ENCODE measurements around the gene DLG2. TPM values are rescaled to one million over a fixed set of nuclear protein-coding genes. Genes with fewer than 3 reads are reported as not detected.

DLG2 gene
- total and polyA plus RNA-seq, 2 donors (not counting 3 experiments of a cell fraction or from before 2014, with no cell fraction given) = 0.15 to 1.1 TPM

DNA sequence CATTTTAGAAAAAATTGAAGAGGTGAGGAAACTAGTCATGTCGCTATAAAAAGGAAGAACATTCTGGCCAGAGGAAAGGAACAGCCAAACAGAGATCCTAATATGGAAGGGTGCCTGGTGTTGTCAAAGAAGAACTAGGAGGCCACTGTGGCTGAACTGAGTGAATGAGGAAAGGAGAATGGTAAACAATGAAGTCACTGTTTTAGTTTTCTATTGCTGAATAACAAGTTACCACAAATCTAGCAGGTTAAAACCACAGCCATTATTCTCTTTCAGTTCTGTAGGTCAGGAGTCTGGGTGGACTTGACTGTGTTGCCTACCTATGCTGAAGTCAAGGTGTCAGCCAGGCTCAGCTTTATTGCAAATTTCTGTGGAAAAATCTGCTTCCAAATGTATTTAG, 1791.7 kb downstream of the DLG2 start:
- Histone ChIP-seq H3K4me1 (ENCODE audit: control insufficient read depth, extremely low read depth, insufficient read depth, low read length) (no peaks in the 10 kb centered on the region), H3K79me2 (ENCODE audit: control insufficient read depth, insufficient read depth, low read length) (no peaks in the 10 kb centered on the region), H3K4me2 (ENCODE audit: insufficient read depth, low read length) (no peak overlapping the region), H3K9ac (replicated peaks; ENCODE audit: extremely low read depth, insufficient read depth, low read length) (no peak overlapping the region), H3K9me1 (replicated peaks; ENCODE audit: control insufficient read depth, extremely low read depth, insufficient read depth, low read length) (no peaks in the 10 kb centered on the region), H4K20me1 (replicated peaks; ENCODE audit: control insufficient read depth, extremely low read depth, insufficient read depth, low read length) (no peaks in the 10 kb centered on the region), H3K4me3 (replicated peaks in 1 of 3; ENCODE audit: insufficient read depth in 1 of 3, low read depth in 1 of 3, low read length in 3 of 3) (no peak overlapping the region), H3K27ac (ENCODE audit: insufficient read depth, low read depth, low read length) (no peak overlapping the region), H2AFZ (ENCODE audit: low read depth, low read length) (no peak overlapping the region), H3K9me3 (replicated peaks; ENCODE audit: control insufficient read depth, insufficient read depth, low read length) (no peaks in the 10 kb centered on the region), H3K27me3 (ENCODE audit: control insufficient read depth in 2 of 2, insufficient read depth in 2 of 2, low read length in 2 of 2) (peaks cover 0 to 6% of the 10 kb centered on the region in 2 experiments), H3K36me3 (ENCODE audit: control insufficient read depth in 2 of 2, extremely low read depth in 1 of 2, insufficient read depth in 2 of 2, low read length in 2 of 2) (no peaks in the 10 kb centered on the region)
- FAIRE-seq = no peak
- no TSS peak for BruUV-seq (replicated peaks)
- intact Hi-C loops (cut with micrococcal nuclease) (no loop called here), dilution Hi-C loops (cut with MboI; ENCODE audit: extremely low pct_ligation_motif_present, low sequenced_read_pairs) (no loop called here)
- POLR2A ChIA-PET = no interaction called here
- no peak for DNase-seq (ENCODE audit: low read depth, low spot score)
- TF ChIP-seq EZH2 (IDR thresholded peaks at IDR 0.05; ENCODE audit: borderline replicate concordance, low read depth, low read length, severe bottlenecking) (no peak), FOS (IDR thresholded peaks at IDR 0.05; ENCODE audit: borderline replicate concordance, insufficient read depth, low read length) (no peak), POLR2A (IDR thresholded peaks at IDR 0.05; ENCODE audit: low read depth, low read length) (no peak), MYC (IDR thresholded peaks at IDR 0.05; ENCODE audit: low read depth, low read length) (no peak), POLR2AphosphoS5 (IDR thresholded peaks at IDR 0.05; ENCODE audit: insufficient read depth, low read depth, low read length) (no peak)
- TF ChIP-seq, protein P1, sequence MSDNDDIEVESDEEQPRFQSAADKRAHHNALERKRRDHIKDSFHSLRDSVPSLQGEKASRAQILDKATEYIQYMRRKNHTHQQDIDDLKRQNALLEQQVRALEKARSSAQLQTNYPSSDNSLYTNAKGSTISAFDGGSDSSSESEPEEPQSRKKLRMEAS (IDR thresholded peaks at IDR 0.05; ENCODE audit: insufficient read depth, insufficient read length) = no peak
- TF ChIP-seq, protein P2, sequence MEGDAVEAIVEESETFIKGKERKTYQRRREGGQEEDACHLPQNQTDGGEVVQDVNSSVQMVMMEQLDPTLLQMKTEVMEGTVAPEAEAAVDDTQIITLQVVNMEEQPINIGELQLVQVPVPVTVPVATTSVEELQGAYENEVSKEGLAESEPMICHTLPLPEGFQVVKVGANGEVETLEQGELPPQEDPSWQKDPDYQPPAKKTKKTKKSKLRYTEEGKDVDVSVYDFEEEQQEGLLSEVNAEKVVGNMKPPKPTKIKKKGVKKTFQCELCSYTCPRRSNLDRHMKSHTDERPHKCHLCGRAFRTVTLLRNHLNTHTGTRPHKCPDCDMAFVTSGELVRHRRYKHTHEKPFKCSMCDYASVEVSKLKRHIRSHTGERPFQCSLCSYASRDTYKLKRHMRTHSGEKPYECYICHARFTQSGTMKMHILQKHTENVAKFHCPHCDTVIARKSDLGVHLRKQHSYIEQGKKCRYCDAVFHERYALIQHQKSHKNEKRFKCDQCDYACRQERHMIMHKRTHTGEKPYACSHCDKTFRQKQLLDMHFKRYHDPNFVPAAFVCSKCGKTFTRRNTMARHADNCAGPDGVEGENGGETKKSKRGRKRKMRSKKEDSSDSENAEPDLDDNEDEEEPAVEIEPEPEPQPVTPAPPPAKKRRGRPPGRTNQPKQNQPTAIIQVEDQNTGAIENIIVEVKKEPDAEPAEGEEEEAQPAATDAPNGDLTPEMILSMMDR (IDR thresholded peaks at IDR 0.05; ENCODE audit: extremely low read depth in 1 of 2, insufficient read depth in 1 of 2, low read depth in 1 of 2, low read length in 2 of 2) = no peak
- CTCF ChIA-PET = no interaction called here
